ENCODE data around the gene ERC2.

- TF ChIP-seq POLR2A (IDR thresholded peaks at IDR 0.05), result no peak
- no peak for TF ChIP-seq CTCF (IDR thresholded peaks at IDR 0.05)
- TF ChIP-seq POLR2AphosphoS5 (IDR thresholded peaks at IDR 0.05), result no peak
- TF ChIP-seq EP300 (IDR thresholded peaks at IDR 0.05), result no peak
Measured at GRCh38 chr3:55686426-55687254, 781.6 kb downstream of the ERC2 start.

All from upper lobe of left lung (tissue), 4 donors.